Astrocyte (in vitro differentiated cells and primary cell): Measurements from ENCODE around the gene NCR2.

Experiments
- EZH2 ChIP-seq: IDR thresholded peaks from 2 replicates; pipeline ENCODE4 v1.6.1; 2012; ENCODE audit warnings: mild to moderate bottlenecking, low read length, inconsistent platforms; ENCODE audit not compliant: insufficient read depth
- TF ChIP-seq, protein P1 (sequence below): IDR thresholded peaks from 2 replicates; pipeline ENCODE4 v1.5.1; 2011; ENCODE audit warnings: low read depth, mild to moderate bottlenecking, inconsistent platforms, low read length, moderate library complexity; ENCODE audit not compliant: insufficient read depth

DNA sequence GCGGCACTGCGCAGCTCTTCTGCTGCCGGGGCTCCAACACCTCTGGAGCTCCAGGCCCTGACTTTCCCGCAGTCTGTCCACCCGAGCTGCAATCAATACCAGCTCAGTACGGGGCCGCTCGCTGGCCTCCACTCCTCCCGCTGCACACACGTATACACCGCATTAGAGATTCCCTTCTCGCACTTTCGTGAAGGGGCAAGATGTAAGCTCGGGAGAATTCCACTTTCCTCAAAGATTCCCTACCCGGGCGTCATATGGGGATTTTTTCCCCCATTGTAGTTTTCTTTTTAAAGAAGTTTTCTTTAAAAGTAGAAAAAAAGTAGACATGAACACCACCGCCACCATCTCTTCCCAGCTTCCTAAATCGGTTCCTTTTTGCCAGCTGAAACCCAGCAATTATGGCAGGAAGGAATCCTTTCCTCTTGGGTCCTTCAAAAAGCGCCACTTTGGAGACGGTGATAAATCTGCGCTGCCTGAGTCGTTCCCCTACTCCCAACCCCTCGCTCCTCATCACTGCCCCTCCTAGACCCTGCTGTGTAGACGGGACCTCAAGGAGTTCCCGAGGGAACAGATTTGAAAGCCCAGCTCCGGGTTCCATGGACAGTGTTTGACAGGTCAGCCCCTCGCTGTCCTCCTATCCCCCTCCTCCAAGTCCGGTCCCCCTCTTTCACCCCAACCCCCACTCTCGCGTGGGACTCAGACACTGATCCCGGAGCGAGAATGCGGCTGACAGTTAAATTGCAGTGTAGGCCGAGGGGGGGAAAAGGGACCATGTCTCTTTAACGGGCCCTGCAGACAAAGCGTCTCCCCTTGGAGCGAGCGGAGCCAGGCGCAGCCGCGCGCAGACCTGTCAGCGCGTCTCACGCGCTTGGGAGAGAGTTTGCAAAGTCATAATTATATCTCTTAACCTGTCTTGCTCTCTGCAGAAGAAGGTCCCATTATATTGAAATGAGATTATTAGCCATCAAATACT, 39.5 kb downstream of the NCR2 start:
- TF ChIP-seq, protein P1, sequence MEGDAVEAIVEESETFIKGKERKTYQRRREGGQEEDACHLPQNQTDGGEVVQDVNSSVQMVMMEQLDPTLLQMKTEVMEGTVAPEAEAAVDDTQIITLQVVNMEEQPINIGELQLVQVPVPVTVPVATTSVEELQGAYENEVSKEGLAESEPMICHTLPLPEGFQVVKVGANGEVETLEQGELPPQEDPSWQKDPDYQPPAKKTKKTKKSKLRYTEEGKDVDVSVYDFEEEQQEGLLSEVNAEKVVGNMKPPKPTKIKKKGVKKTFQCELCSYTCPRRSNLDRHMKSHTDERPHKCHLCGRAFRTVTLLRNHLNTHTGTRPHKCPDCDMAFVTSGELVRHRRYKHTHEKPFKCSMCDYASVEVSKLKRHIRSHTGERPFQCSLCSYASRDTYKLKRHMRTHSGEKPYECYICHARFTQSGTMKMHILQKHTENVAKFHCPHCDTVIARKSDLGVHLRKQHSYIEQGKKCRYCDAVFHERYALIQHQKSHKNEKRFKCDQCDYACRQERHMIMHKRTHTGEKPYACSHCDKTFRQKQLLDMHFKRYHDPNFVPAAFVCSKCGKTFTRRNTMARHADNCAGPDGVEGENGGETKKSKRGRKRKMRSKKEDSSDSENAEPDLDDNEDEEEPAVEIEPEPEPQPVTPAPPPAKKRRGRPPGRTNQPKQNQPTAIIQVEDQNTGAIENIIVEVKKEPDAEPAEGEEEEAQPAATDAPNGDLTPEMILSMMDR, result no peak
- no peak for TF ChIP-seq EZH2
